Measurements from ENCODE around the gene MOB2.

MOB2 gene

DNA sequence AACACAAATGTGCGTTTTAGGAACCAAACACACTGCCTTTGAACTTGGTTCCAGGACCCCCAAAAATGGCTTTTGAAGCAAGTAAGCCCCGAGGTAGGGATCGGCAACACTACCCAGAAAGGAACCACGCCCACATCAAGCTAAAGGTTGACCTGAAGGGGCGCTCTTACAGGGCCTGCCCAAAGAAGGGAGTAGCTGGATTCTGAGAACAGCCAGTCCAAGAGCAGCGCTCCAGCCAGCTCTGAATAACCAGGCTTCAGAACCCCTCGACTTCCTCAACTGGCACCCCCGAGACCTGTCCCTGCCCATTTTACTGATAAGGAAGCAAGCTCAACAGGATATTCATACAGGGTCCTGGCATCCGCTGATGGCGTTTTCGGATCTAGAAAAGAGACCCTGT, 18.9 kb upstream of the MOB2 start:
- FAIRE-seq (no peak), DNase-seq (ENCODE audit: insufficient read length, low spot score) (no peak)

GRCh38 chr11:1504581-1505290, 18.2 kb upstream of the MOB2 start:
- FAIRE-seq: no peak

DNA sequence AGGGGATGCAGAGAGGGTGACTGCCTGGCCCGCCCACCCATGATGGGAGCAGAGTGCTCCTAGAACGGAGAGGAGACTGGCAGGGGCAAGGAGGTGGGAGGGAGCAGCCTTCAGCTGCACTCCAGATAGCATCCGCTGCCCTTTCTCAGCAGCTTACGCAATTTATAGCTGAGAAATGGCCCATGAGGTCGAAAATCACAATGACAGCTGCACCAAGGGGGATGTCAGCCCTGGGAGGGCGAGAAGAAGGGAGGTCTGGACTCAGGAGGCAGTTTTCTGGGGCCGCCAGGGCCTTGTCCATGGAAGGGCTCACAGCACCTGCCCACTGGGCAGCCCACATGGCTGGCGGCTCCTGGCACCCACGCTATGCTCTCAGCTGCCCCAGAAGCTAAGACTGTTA, 17.6 kb upstream of the MOB2 start:
- FAIRE-seq (no peak), DNase-seq (ENCODE audit: insufficient read length, low spot score) (no peak)

More at GRCh38 chr11:1504581-1505290, 18.2 kb upstream of the MOB2 start:
- DNase-seq (ENCODE audit: insufficient read length, low spot score): no peak

- no peak for FAIRE-seq
- no peak for DNase-seq (ENCODE audit: insufficient read length, low spot score)
Measured at GRCh38 chr11:1503708-1504104, 17.1 kb upstream of the MOB2 start.

GRCh38 chr11:1502954-1503707, 16.6 kb upstream of the MOB2 start:
- DNase-seq (ENCODE audit: insufficient read length, low spot score) (no peak), FAIRE-seq (no peak)

DNA sequence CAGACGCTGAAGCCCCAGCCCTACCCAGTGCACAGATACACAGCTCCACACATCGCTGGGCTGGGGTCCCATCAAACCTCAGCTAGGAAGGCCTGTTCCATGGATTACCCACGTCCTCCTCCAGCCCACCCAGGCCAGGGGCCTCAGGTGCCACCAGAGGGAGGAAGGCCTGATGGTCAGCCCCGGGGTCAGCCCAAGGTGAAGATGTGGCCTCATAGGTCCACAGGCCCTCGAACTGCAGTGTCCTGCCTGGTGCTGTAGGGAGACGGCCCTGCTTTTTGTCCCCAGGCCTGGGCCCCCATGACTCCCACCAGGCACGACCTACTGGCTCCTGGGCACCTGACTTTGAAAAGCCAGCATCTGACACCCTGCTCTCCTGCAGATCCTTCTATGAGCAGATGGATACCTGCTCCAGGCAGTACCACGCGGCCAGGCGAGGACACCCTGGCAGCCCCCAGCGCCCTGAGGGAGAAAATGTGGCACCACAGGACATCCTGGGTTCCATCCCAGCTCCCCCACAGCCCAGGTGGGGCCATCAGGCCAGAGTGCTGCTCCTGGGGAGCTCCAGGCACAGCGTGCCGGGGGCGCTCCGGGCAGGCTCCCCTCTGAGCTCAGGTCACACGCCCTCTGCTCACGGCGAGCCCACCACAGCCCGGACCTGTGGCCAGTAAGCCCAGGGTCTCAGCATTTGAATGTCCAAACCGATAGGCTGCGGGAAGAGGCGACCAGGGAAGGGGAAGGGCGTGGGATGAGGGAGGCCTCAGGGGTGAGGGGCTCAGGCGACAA, 15.8 kb upstream of the MOB2 start:
- no peak for DNase-seq (ENCODE audit: insufficient read length, low spot score)

GRCh38 chr11:1501421-1502167, 15.0 kb upstream of the MOB2 start:
- no peak for FAIRE-seq
- no peak for DNase-seq (ENCODE audit: insufficient read length, low spot score)

More for the DNA sequence above, 15.8 kb upstream of the MOB2 start:
- FAIRE-seq: no peak

DNA sequence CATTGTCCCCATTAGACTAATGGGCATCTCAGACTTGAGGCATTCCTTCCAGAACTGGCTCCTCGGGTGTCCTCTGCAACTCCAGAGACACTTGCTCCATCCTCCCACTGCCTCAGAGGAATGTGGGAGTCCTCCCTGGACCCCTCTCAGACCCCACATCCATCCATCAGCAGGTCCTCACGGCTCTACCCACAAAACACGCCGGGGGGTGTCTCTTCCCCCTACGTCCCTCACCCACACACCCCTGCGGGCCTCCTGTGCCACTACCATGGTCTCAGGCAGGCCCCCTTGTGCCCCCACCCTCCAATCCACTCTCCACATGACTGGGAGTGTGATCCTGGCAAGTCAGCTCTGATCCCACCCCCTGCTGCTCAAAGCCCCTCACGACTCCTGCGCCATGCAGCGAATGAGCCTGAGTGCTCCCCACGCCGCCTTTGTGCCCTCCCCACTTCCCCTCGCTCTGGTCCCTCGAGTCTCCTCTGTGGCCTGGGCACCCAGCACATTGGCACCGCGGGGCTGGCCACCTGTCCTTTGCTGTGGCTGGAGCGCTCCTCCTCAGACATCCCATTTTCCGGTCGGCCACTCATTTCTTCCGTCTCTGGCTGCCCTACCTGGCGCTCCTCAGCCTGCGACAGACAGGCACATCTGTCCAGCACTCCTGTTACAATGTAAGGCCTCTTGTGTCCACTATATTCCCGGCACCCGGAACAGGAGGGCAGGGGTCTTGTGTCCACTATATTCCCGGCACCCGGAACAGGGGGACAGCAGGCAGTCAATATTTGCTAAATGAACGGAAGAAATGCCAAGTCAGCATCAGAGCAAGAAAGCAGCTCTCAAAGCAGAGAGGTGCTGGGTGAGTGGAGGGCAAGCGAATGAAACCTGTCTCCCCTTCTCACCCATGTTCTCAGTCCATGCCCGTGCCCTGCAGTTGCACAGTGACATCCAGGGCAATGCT, 14.2 kb upstream of the MOB2 start:
- FAIRE-seq (no peak), DNase-seq (ENCODE audit: insufficient read length, low spot score) (no peak)

- FAIRE-seq: no peak
- no peak for DNase-seq (ENCODE audit: insufficient read length, low spot score)
Measured at GRCh38 chr11:1499899-1500298, 13.3 kb upstream of the MOB2 start.

DNA sequence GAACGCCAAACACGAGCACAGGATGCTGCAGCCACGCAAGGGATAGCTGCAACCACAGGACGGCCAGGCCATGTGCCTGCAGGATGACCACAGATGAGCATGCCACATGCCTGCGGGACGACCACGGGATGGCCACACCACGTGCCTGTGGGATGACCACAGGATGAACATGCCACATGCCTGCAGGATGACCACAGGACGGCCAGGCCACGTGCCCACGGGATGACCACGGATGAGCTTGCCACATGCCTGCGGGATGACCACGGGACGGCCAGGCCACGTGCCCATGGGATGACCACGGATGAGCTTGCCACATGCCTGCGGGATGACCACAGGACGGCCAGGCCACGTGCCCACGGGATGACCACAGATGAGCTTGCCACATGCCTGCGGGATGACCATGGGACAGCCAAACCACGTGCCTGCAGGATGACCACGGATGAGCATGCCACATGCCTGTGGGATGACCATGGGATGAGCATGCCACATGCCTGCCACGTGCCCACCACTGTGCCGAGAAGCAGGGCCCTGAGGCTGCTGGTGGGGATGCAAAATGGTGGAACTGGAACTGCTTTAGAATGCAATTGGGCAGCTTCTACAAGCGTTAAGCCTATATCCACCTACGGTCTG, 12.8 kb upstream of the MOB2 start:
- DNase-seq (ENCODE audit: insufficient read length, low spot score): no peak
- FAIRE-seq: no peak

- no peak for DNase-seq (ENCODE audit: insufficient read length, low spot score)
- FAIRE-seq: no peak
Measured at GRCh38 chr11:1498262-1498661, 11.7 kb upstream of the MOB2 start.

DNA sequence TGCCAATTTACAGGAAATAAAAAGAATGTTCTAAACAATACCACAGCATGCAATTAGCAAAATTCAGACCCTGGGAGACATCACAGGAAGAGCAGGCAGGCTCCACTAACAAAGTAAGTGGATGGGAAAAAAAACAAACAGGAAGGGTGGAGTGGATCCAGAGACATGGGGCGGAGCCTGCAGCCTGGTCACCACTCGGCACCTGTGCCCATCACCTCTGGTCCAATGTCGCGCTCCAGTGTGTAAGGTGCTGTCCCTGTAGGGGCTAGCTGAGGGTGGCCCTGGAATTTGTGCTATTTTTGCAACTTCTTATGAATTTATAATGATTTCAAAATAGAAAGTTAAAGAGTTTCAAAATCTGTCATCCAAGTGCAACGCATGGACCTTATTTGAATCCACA, 11.0 kb upstream of the MOB2 start:
- FAIRE-seq: no peak
- no peak for DNase-seq (ENCODE audit: insufficient read length, low spot score)

DNA sequence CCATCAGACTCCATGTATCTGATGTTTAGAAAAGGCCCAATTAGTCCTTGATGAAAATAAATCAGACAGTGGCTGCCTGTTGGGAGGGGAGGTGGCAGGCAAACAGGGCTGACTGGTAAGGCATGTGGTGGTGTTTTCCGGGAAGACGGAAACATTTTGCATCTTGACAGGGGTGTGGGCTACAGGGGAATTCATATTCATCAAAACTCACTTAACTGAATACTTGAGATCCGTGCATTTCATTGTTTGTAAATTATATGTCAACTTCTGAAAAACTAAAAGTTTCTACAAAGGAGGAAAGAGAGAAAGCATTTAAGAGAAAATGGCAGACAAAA, 10.1 kb upstream of the MOB2 start:
- no peak for FAIRE-seq
- DNase-seq (ENCODE audit: insufficient read length, low spot score): no peak

- FAIRE-seq (no peak), DNase-seq (ENCODE audit: insufficient read length, low spot score) (no peak)
Measured at GRCh38 chr11:1496091-1496760, 9.6 kb upstream of the MOB2 start.

DNA sequence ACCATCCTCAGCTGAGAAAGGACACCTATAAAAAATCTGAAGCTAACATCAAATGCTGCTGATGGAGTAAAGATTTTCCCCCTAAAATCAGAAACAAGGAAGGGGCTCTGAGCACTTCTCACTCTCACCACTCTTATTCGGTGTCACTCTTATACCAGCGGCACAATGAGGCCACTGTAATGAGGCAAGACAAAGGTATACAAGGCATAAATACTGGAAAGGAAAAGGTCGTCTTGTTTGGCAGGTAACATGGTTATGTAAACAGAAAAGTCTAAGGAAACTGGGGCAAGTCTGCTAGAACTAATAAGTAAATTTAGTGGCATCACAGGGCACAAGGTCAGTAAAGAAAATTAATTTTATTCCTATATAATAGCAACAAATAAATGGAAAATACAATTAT, 8.1 kb upstream of the MOB2 start:
- no peak for DNase-seq (ENCODE audit: insufficient read length, low spot score)
- no peak for FAIRE-seq

GRCh38 chr11:1493650-1494244, 7.2 kb upstream of the MOB2 start:
- FAIRE-seq: no peak
- no peak for DNase-seq (ENCODE audit: insufficient read length, low spot score)

DNA sequence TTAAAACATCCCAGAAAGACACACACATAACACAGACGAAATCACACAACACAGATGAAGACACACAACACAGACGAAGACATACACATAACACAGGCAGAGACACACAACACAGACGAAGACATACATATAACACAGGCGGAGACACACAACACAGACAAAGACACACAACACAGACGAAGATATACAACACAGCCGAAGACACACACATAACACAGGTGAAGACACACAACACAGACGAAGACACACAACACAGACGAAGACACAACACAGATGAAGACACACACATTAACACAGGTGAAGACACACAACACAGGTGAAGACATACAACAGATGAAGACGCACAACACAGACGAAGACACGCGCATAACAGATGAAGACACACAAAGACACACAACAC, 4.8 kb upstream of the MOB2 start:
- no peak for FAIRE-seq

DNA sequence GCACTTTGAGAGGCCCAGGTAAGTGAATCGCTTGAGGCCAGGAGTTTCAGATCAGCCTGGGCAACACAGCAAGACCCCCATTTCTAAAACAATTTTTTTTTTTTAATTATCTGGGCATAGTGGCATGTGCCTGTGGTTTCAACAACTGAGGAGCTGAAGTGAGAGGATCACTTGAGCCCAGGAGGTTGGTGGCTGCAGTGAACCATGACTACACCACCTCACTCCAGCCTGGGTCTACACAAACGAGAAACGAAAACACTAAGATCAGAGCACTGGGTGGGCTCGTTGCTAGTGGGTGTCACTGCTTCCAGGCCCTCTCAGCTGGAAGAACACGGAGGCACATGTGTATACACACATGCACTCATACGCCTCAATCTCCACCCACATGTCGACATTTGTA, 4.1 kb upstream of the MOB2 start:
- DNase-seq (ENCODE audit: insufficient read length, low spot score) (no peak), FAIRE-seq (no peak)

More for the DNA sequence above, 4.8 kb upstream of the MOB2 start:
- no peak for DNase-seq (ENCODE audit: insufficient read length, low spot score)
